NK-92 (cell line): Measurements from ENCODE around the gene GDF2.

Experiments
- DNase-seq: peaks from one replicate; lab custom pipeline; 2025; ENCODE audit not compliant: unreplicated experiment; lab: John Stamatoyannopoulos, UW

GDF2 gene

GRCh38 chr10:47290338-47290737, 31.9 kb upstream of the GDF2 start:
- no peak for DNase-seq

GRCh38 chr10:47291682-47292081, 30.6 kb upstream of the GDF2 start:
- DNase-seq: no peak

- DNase-seq: no peak
Measured at GRCh38 chr10:47294057-47294456, 28.2 kb upstream of the GDF2 start.

- no peak for DNase-seq
Measured at GRCh38 chr10:47294501-47294900, 27.8 kb upstream of the GDF2 start.

GRCh38 chr10:47295411-47295810, 26.8 kb upstream of the GDF2 start:
- DNase-seq: no peak

GRCh38 chr10:47296156-47296894, 25.9 kb upstream of the GDF2 start:
- no peak for DNase-seq

- DNase-seq: no peak
Measured at GRCh38 chr10:47296941-47297340, 25.3 kb upstream of the GDF2 start.

GRCh38 chr10:47297866-47298540, 24.3 kb upstream of the GDF2 start:
- DNase-seq: no peak

- no peak for DNase-seq
Measured at GRCh38 chr10:47298715-47299114, 23.5 kb upstream of the GDF2 start.

- no peak for DNase-seq
Measured at GRCh38 chr10:47299611-47300428, 22.4 kb upstream of the GDF2 start, which contains the start of gene GDF10. TSS of gene GDF10 (plus strand) at chr10:47300197. CDS start at chr10:47300652, 455 bp downstream.

- no peak for DNase-seq
Measured at GRCh38 chr10:47300429-47300931, 21.8 kb upstream of the GDF2 start.

- DNase-seq: no peak
Measured at GRCh38 chr10:47301833-47302232, 20.4 kb upstream of the GDF2 start.

- no peak for DNase-seq
Measured at GRCh38 chr10:47303105-47303504, 19.1 kb upstream of the GDF2 start.

- no peak for DNase-seq
Measured at GRCh38 chr10:47303866-47304265, 18.4 kb upstream of the GDF2 start.

- no peak for DNase-seq
Measured at GRCh38 chr10:47305566-47305965, 16.7 kb upstream of the GDF2 start.

GRCh38 chr10:47306387-47307210, 15.7 kb upstream of the GDF2 start:
- no peak for DNase-seq

GRCh38 chr10:47307381-47307780, 14.9 kb upstream of the GDF2 start:
- no peak for DNase-seq

- no peak for DNase-seq
Measured at GRCh38 chr10:47308775-47309174, 13.5 kb upstream of the GDF2 start.

GRCh38 chr10:47309408-47310089, 12.7 kb upstream of the GDF2 start:
- no peak for DNase-seq

- DNase-seq: no peak
Measured at GRCh38 chr10:47310090-47310505, 12.2 kb upstream of the GDF2 start.
